ENCODE data around the gene DPP6. TPM values are rescaled to one million over a fixed set of nuclear protein-coding genes. Genes with fewer than 3 reads are reported as not detected.

Gene DPP6
- total RNA-seq, 1 experiment from 2014 or later: not detected

GRCh38 chr7:154232700-154233099 lies 180.5 kb downstream of the DPP6 start:
- DNase-seq (ENCODE audit: low spot score): no peak

DNA sequence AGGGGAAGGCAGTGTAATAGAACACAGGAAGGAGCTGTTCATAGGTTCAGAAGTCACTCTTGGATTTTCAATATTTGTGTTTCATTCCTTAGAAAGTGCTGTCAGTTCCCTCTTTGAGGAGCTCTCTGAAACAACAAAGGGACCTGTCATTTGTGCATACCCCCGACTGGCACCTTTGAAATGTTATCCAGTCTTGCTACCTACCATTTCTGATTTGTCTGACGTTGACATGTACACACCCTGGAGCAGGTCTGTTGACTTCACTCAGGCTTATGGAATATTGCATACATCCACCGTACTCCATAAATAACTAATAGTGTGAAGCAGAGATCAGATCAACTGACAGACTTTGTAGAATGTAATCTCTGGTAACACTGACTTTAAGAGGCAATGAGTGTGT lies 189.8 kb downstream of the DPP6 start:
- DNase-seq (ENCODE audit: low spot score): no peak

GRCh38 chr7:154242709-154243108 lies 190.5 kb downstream of the DPP6 start:
- peak; percentile 2 for DNase-seq (ENCODE audit: low spot score)

- DNase-seq (ENCODE audit: low spot score): no peak
These were observed 199.8 kb downstream of the DPP6 start for GRCh38 chr7:154252046-154252445.

DNA sequence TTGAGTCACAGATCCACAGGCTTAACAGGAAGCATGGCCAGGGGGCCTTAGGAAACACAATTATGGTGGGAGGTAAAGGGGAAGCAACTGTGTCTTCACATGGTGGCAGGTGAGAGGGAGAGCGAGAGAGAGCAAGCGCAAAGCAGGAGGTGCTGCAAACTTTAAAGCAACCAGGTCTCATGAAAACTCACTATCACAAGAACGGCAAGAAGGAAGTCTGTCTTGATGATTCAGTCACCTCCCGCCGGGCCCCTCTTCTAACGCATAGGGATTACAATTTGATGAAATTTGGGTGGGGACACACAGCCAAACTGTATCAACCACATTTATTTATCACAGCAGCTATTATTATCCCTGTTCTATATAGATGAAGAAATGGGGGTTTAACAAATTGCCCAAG lies 201.6 kb downstream of the DPP6 start:
- no peak for DNase-seq (ENCODE audit: low spot score)

- no peak for DNase-seq (ENCODE audit: low spot score)
These were observed 203.1 kb downstream of the DPP6 start for GRCh38 chr7:154255324-154255723.

DNA sequence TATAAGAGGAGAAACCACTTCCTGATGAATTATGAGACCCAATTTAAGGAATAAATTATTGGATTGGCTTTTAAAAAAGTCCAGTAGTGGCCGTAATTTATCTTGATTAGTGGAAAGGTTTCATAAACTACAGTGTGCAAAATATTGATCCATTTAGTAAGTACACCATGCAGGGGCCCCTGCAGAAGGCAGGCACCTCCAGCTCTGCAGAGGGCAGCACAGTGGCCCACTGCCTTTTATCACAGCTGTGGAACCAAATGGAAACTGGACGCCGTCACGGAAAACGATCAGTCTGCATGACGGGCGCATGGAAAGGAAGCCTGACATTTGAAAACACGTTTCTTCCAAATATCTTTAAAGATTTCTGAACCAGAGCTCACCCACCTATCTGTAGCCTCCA lies 204.0 kb downstream of the DPP6 start:
- no peak for DNase-seq (ENCODE audit: low spot score)

DNA sequence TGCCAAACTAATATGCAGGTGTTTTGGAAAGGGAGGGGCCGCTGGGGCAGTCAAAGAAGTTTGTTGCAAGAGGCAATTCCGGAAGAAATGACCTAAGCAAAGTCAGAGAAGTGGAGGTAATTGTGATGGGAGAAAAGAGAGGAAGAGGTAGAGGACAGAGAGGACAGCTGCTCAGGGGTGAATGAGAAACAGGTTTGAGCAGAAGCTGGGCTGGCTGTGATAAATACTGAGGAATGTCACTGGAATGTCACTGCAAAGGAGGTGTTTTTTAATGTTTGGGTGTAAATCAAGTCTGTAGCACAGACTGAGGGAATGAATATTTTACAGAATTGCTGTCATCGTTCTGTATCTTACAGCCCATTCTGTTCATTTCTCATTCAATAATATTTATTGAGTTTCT lies 207.2 kb downstream of the DPP6 start:
- DNase-seq (ENCODE audit: low spot score): no peak

GRCh38 chr7:154287356-154287755 lies 235.2 kb downstream of the DPP6 start:
- no peak for DNase-seq (ENCODE audit: low spot score)

GRCh38 chr7:154289119-154289518 lies 236.9 kb downstream of the DPP6 start:
- no peak for DNase-seq (ENCODE audit: low spot score)

GRCh38 chr7:154296443-154296842 lies 244.2 kb downstream of the DPP6 start:
- DNase-seq (ENCODE audit: low spot score): no peak

GRCh38 chr7:154299736-154300135 lies 247.5 kb downstream of the DPP6 start:
- no peak for DNase-seq (ENCODE audit: low spot score)

DNA sequence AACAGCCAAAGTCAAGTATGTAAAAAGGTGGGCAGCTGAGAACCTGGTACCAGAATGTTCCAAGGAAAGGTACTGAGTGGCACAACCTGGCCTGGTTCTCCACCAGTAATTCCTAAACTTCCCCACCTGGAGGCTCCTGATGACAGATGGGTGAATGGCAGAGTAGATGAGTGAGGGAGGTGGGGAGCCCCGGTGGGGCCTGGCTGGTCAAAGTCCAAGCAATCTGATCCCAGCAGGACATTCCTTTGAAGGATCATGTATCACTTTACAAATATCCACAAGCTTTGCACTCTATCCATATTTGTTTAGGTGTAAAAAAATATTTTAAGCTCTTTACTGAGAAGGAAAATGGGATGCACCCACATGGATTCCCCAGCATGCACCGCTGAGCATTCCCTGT lies 250.2 kb downstream of the DPP6 start:
- DNase-seq (ENCODE audit: low spot score): peak; percentile 16

DNA sequence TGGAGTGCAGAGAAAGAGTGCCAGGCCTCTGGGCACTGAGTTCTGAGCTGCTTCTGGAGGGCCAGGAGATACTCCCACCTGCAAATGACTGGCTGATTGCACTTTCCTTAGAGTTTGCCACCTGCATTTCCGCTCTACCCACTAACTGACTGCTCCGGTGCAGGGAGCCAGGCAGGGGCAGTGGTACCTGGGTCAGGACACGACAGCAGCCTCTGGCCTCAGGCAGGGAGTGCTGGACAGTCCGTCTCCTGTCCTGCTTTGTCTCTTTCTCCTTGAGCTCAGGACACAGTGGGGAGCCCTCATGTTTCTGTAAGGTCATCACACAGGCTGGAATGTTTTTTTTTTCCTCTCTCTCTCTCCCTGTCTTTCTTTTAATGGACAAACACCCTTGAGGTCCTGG lies 252.0 kb downstream of the DPP6 start:
- DNase-seq (ENCODE audit: low spot score): no peak

- DNase-seq (ENCODE audit: low spot score): no peak
These were observed 252.8 kb downstream of the DPP6 start for GRCh38 chr7:154304740-154305700.

DNA sequence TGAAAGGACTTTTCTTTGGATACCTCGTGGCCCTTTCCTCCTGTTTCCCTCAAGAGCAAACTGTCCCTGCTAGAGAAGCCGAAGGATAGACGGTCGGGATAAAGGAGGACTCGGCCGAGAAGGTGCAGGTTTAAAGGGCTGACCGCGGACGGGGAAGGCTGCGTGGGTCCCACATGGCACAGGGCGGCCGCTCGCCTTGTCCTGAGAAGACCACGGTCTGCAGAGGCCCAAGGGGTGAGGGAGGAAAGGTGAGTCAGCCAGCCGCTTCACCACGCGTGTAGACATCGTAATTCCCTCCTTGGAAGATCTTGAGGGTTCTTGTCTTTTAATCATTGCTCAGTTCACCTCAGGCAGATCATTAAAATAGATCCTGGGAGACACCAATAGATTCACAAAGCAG lies 253.8 kb downstream of the DPP6 start:
- DNase-seq (ENCODE audit: low spot score): no peak

GRCh38 chr7:154308928-154309327 lies 256.7 kb downstream of the DPP6 start:
- DNase-seq (ENCODE audit: low spot score): no peak

DNA sequence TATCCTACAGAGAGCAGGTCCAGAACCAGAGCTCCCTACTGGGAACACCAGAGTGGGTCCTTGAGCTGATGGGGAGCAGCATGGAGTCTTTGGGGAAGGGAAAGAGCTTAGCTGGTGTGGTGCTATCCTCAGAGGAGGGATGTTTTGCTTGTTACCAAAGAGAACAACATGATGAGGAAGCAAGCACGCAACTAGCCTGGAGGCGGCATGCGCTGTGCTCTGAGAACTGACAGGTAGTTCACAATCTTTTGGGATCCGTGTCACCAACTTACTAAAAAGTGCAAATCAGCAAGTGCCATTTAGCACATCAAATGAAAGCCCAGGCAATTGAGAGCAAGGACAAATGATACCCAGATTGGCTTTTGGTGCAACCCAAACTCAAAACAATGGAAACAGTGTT lies 257.9 kb downstream of the DPP6 start:
- no peak for DNase-seq (ENCODE audit: low spot score)

- no peak for DNase-seq (ENCODE audit: low spot score)
These were observed 272.0 kb downstream of the DPP6 start for GRCh38 chr7:154324196-154324595.

GRCh38 chr7:154326421-154326820 lies 274.2 kb downstream of the DPP6 start:
- no peak for DNase-seq (ENCODE audit: low spot score)

DNA sequence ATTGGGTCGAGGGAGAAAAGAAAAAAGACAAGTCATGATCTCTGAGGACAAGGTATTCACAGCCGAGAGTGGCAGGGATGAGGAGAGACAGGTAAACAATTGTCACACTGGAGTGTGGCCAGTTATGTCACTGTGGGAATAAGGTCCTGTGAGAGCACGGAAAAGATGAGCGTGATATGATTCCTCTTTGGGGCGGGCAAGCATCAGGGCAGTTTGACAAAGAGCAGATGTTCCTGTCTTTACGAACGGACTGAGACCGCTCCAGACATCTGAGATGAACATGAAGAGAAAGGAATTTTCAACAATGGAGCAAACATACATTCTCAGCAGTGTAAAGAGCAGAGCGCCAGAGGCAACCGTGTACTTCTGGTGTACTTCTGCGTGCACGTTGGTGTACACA lies 278.1 kb downstream of the DPP6 start:
- no peak for DNase-seq (ENCODE audit: low spot score)

- DNase-seq (ENCODE audit: low spot score): no peak
These were observed 280.8 kb downstream of the DPP6 start for GRCh38 chr7:154332811-154333580.

- DNase-seq (ENCODE audit: low spot score): no peak
These were observed 284.1 kb downstream of the DPP6 start for GRCh38 chr7:154336295-154336694.

Data from HT-29 (cell line).